Measurements from ENCODE around the gene TFB2M. TPM values are rescaled to one million over a fixed set of nuclear protein-coding genes. Genes with fewer than 3 reads are reported as not detected.

Gene TFB2M
- total RNA-seq, 1 donor from 2014 or later = 17.3 TPM

GRCh38 chr1:246569248-246570238 is 3.5 kb upstream of the TFB2M start:
- H3K4me3 ChIP-seq (ENCODE audit: insufficient read depth, low read depth, low read length) = no peak overlapping the region
- H3K4me2 ChIP-seq (ENCODE audit: low read length) = peak overlapping the region; percentile 34
- no peaks in the 10 kb centered on the region for H3K36me3 ChIP-seq (ENCODE audit: insufficient read depth, low read length)
- TF ChIP-seq, protein P1, sequence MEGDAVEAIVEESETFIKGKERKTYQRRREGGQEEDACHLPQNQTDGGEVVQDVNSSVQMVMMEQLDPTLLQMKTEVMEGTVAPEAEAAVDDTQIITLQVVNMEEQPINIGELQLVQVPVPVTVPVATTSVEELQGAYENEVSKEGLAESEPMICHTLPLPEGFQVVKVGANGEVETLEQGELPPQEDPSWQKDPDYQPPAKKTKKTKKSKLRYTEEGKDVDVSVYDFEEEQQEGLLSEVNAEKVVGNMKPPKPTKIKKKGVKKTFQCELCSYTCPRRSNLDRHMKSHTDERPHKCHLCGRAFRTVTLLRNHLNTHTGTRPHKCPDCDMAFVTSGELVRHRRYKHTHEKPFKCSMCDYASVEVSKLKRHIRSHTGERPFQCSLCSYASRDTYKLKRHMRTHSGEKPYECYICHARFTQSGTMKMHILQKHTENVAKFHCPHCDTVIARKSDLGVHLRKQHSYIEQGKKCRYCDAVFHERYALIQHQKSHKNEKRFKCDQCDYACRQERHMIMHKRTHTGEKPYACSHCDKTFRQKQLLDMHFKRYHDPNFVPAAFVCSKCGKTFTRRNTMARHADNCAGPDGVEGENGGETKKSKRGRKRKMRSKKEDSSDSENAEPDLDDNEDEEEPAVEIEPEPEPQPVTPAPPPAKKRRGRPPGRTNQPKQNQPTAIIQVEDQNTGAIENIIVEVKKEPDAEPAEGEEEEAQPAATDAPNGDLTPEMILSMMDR (IDR thresholded peaks at IDR 0.05; ENCODE audit: insufficient read depth, low read depth, low read length) = no peak
- no peak for TF ChIP-seq EZH2 (IDR thresholded peaks at IDR 0.05; ENCODE audit: insufficient read depth, low read length)
- peaks cover 5% of the 10 kb centered on the region for H3K4me1 ChIP-seq (ENCODE audit: insufficient read depth, low read length)
- H3K9me3 ChIP-seq (ENCODE audit: insufficient read depth, low read depth, low read length) = no peaks in the 10 kb centered on the region
- H3K4me1 Mint-ChIP-seq (ENCODE audit: low read depth, unreplicated experiment) = peaks cover 15% of the 10 kb centered on the region
- no peak overlapping the region for H3K27ac Mint-ChIP-seq (ENCODE audit: unreplicated experiment)
- no peaks in the 10 kb centered on the region for H3K36me3 Mint-ChIP-seq (ENCODE audit: low read depth, unreplicated experiment)
- DNase-seq (ENCODE audit: low read depth) (peak; percentile 17), FAIRE-seq (no peak)
- peaks cover 6% of the 10 kb centered on the region for H3K9me3 Mint-ChIP-seq (ENCODE audit: unreplicated experiment)
- no peaks in the 10 kb centered on the region for H3K27me3 Mint-ChIP-seq (ENCODE audit: low read depth, unreplicated experiment)
- H3K27ac ChIP-seq (ENCODE audit: low read depth, low read length) = no peak overlapping the region
- H3K27me3 ChIP-seq (ENCODE audit: insufficient read depth, low read length) = no peaks in the 10 kb centered on the region
- H4K20me1 ChIP-seq (ENCODE audit: insufficient read depth, low read length) = peaks cover 5% of the 10 kb centered on the region
- H3K79me2 ChIP-seq (ENCODE audit: insufficient read depth, low read length) = peaks cover 89% of the 10 kb centered on the region
- H3K9ac ChIP-seq (ENCODE audit: low read length) = peak overlapping the region; percentile 1
- H2AFZ ChIP-seq (ENCODE audit: low read depth, low read length) = no peak overlapping the region
- no peak overlapping the region for H3K4me3 Mint-ChIP-seq (ENCODE audit: unreplicated experiment)

DNA sequence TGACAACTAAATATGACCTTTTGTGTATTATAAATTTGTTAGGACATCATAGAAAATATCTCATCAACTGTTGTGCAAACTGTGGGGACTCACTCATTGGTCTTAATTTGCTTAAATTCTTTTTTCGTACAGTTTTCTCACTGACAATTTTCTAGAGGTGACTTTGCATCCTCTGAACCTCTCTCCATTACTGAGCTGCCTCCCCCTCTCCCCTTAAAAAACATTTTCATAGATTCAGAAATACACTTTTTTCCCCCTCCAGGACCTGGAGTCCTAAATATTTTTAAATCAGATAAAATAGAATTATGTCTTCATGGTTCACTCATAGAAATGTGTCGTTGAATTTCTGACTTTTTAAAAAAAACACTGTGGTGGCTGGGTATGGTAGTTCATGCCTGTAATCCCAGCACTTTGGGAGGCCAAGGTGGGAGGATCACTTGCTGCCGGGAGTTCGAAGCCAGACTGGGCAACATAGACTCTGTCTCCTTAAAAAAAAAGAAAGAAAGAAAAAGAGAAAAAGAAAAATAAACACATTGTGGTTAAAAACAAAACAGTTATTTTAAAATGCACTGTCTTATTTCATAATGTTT is 1.7 kb upstream of the TFB2M start:
- H3K9me3 ChIP-seq (ENCODE audit: insufficient read depth, low read depth, low read length) = no peaks in the 10 kb centered on the region
- H3K9ac ChIP-seq (ENCODE audit: low read length) = peak overlapping the region; percentile 96
- no peaks in the 10 kb centered on the region for H3K27me3 ChIP-seq (ENCODE audit: insufficient read depth, low read length)
- TF ChIP-seq, protein P1 (IDR thresholded peaks at IDR 0.05; ENCODE audit: insufficient read depth, low read depth, low read length) = no peak
- TF ChIP-seq EZH2 (IDR thresholded peaks at IDR 0.05; ENCODE audit: insufficient read depth, low read length) = no peak
- Mint-ChIP-seq H3K4me3 (ENCODE audit: unreplicated experiment) (peak overlapping the region; percentile 98), H3K4me1 (ENCODE audit: low read depth, unreplicated experiment) (peaks cover 19% of the 10 kb centered on the region), H3K9me3 (ENCODE audit: unreplicated experiment) (peaks cover 6% of the 10 kb centered on the region), H3K27me3 (ENCODE audit: low read depth, unreplicated experiment) (no peaks in the 10 kb centered on the region), H3K36me3 (ENCODE audit: low read depth, unreplicated experiment) (no peaks in the 10 kb centered on the region), H3K27ac (ENCODE audit: unreplicated experiment) (peak overlapping the region; percentile 67)
- FAIRE-seq (no peak), DNase-seq (ENCODE audit: low read depth) (no peak)
- peak overlapping the region; percentile 95 for H3K27ac ChIP-seq (ENCODE audit: low read depth, low read length)
- no peak overlapping the region for H2AFZ ChIP-seq (ENCODE audit: low read depth, low read length)
- peaks cover 98% of the 10 kb centered on the region for H3K79me2 ChIP-seq (ENCODE audit: insufficient read depth, low read length)
- peaks cover 5% of the 10 kb centered on the region for H3K4me1 ChIP-seq (ENCODE audit: insufficient read depth, low read length)
- H3K36me3 ChIP-seq (ENCODE audit: insufficient read depth, low read length) = peaks cover 6% of the 10 kb centered on the region
- H4K20me1 ChIP-seq (ENCODE audit: insufficient read depth, low read length) = peaks cover 11% of the 10 kb centered on the region
- H3K4me3 ChIP-seq (ENCODE audit: insufficient read depth, low read depth, low read length) = peak overlapping the region; percentile 92
- peak overlapping the region; percentile 88 for H3K4me2 ChIP-seq (ENCODE audit: low read length)
